Thymus (tissue), 11 donors: Measurements from ENCODE around the gene ANKS1B. TPM values are rescaled to one million over a fixed set of nuclear protein-coding genes. Genes with fewer than 3 reads are reported as not detected.

Experiments
- DNase-seq, 9 donors: peaks; one replicate each; pipeline ENCODE4 v3.0.0-alpha.2; 2013; ENCODE audit warnings: low spot score in 9 of 9, low read depth in 6 of 9, missing footprints in 1 of 9
- H3K27ac ChIP-seq, 2 donors: one replicate each; pipeline ENCODE4 v1.5.1; 2013; ENCODE audit warnings: control low read depth in 1 of 2, low read depth in 1 of 2, low read length in 1 of 2, mild to moderate bottlenecking in 1 of 2, moderate library complexity in 1 of 2
- H3K27me3 ChIP-seq, 2 donors: one replicate each; pipeline ENCODE4 v1.5.1; 2013; ENCODE audit warnings: low read length in 1 of 2; ENCODE audit not compliant: control insufficient read depth in 2 of 2, insufficient read depth in 1 of 2
- H3K36me3 ChIP-seq, 2 donors: one replicate each; pipeline ENCODE4 v1.5.1; 2013; ENCODE audit warnings: low read length in 1 of 2, mild to moderate bottlenecking in 1 of 2, moderate library complexity in 1 of 2; ENCODE audit not compliant: control insufficient read depth in 2 of 2, insufficient read depth in 2 of 2
- H3K4me1 ChIP-seq, 2 donors: one replicate each; pipeline ENCODE4 v1.5.1; 2013; ENCODE audit warnings: low read length in 2 of 2; ENCODE audit not compliant: control insufficient read depth in 2 of 2, insufficient read depth in 2 of 2
- H3K4me3 ChIP-seq, 2 donors: one replicate each; pipeline ENCODE4 v1.5.1; 2013; ENCODE audit warnings: low read length in 2 of 2, control low read depth in 1 of 2, mild to moderate bottlenecking in 1 of 2
- H3K9me3 ChIP-seq, 2 donors: one replicate each; pipeline ENCODE4 v1.5.1; 2013; ENCODE audit warnings: low read length in 1 of 2, mild to moderate bottlenecking in 1 of 2; ENCODE audit not compliant: control insufficient read depth in 2 of 2, insufficient read depth in 1 of 2
- WGBS: extraction: QIAGEN DNeasy Blood & Tissue Kit; methylation state at CpG from one replicate; pipeline ENCODE4 v1.1.7; 2013; 5-methylcytosine and 5-hydroxymethylcytosine counted together
- polyA plus RNA-seq: library from polyadenylated mRNA; stranded (reverse); fragments of 200-250 nt; gene quantifications from one replicate; pipeline ENCODE4 v1.2.3, GENCODE V29; 2013
- total RNA-seq: library from RNA; stranded (reverse); fragments of 120-200 nt; gene quantifications from one replicate; pipeline ENCODE4 v1.2.4, GENCODE V29; 2013
- donor health status: healthy.

ANKS1B gene
- total and polyA plus RNA-seq, 2 donors = 3.5 to 4.9 TPM

DNA sequence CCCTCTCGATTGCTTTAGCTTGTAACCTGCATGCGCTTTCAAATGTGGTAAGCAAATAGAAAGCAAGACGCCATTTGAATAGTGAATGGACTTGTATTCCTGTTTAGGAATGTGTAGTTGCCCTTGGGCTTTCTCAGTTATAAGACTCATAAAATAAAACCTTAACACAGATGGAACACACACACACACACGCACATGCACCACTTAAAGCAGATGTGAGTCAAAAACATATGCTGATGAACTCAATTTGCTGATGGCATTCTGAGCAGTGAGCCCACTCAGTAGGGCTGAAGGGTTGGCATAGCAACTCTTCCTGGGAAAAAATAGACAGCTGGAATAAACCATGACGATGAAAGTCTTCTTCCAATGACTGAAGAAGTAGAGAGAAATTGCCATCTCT is 979.1 kb downstream of the ANKS1B start:
- no peaks in the 10 kb centered on the region for H3K4me1 ChIP-seq
- 91% methylated on average over 5 of the region's 5 CpGs for WGBS
- DNase-seq = no peak
- H3K27me3 ChIP-seq = no peaks in the 10 kb centered on the region
- H3K4me3 ChIP-seq = no peak overlapping the region
- H3K9me3 ChIP-seq = no peaks in the 10 kb centered on the region
- H3K27ac ChIP-seq = no peak overlapping the region
- no peaks in the 10 kb centered on the region for H3K36me3 ChIP-seq

DNA sequence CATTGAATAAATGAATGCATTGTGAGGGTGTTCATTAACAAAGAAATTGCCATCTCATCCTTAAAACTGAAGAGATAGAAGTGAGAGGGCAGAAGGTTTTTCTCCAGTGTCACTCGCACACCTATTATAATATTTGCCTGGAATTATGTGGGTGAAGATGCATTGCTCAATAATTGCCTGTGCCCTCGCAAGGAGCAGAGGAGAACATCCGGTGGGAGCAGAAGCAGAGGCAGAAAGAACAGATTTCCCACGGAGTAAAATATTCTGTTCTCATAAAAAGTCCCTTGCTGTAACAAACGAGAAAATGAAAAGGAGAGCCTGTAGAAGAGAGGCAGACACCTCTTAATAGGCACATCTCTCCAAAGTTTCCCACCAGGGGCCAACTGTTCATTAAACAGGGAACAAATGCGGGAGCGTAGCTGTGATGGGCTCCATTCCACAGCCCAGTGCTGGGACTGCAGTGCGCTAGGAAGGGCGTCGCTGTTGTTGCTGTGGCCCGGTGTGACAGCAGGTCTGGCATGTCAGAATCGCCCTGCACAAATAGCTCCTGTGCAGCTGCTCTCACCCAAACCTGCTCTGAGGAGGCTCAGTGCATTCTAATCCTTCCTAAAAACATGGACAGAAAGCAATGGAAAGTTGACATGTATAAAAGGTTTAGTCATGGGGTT is 979.8 kb downstream of the ANKS1B start:
- Histone ChIP-seq H3K36me3 (no peaks in the 10 kb centered on the region), H3K27me3 (no peaks in the 10 kb centered on the region), H3K27ac (no peak overlapping the region), H3K9me3 (no peaks in the 10 kb centered on the region), H3K4me1 (no peaks in the 10 kb centered on the region), H3K4me3 (no peak overlapping the region)
- 93% methylated on average over 12 of the region's 12 CpGs for WGBS
- no peak for DNase-seq

DNA sequence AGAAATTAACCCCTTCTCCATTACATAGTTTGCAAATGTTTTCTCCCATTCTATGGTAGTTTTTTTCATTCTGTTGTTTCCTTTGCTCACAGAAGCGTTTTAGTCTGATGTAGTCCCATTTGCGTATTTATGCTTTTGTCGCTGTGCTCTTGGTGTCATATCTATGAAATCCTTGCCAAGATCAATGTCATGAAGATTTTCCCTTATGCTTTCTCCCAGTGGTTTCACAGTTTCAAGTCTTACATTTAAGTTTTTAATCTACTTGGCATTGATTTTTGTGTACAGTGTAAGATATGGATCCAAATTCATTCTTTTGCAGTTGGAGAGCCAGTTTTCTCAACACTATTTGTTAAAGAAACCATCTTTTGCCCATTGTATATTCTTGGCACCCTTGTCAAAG is 982.0 kb downstream of the ANKS1B start:
- Histone ChIP-seq H3K4me1 (no peaks in the 10 kb centered on the region), H3K36me3 (no peaks in the 10 kb centered on the region), H3K27ac (no peak overlapping the region), H3K27me3 (no peaks in the 10 kb centered on the region), H3K4me3 (no peak overlapping the region), H3K9me3 (no peaks in the 10 kb centered on the region)
- 96% methylated on average over 3 of the region's 3 CpGs for WGBS
- no peak for DNase-seq

DNA sequence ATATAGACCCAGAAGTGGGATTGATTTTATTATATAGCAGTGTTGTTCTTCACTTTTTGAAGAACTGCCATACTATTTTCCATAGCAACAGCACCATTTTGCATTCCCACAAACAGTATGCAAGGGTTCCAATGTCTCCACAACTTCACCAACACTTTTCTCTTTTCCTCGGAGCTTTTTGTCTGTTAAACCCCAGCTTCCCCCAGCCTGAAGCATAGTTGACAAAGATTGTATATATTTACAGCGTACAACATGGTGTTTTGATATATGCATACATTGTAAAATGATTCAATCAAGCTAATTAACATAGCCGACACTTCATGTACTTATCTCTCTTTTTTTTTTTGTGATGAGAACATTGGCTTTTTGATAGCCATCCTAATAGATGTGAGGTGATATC is 982.6 kb downstream of the ANKS1B start:
- Histone ChIP-seq H3K9me3 (no peaks in the 10 kb centered on the region), H3K4me1 (no peaks in the 10 kb centered on the region), H3K36me3 (no peaks in the 10 kb centered on the region), H3K4me3 (no peak overlapping the region), H3K27me3 (no peaks in the 10 kb centered on the region), H3K27ac (no peak overlapping the region)
- 96% methylated on average over 3 of the region's 3 CpGs for WGBS
- DNase-seq = no peak

DNA sequence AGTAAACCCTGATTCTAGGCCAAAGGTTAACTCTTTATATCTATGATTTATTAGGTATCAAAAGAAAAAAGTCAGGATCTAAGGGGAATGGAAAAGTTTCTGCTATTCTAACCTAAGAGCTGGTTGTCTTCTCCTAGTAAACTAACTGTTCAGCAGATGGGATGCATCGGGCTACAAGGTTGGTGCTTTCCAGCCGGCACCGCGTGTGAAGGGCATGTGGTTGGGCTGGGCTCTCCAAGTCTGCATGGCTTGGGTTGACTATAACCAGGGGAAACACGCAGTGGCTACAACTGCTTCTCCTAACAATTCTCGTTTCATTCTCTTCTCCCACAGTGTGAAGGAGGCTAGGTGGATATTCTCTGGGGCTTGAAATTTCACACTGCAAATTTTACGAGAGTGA is 985.2 kb downstream of the ANKS1B start:
- H3K36me3 ChIP-seq = no peaks in the 10 kb centered on the region
- DNase-seq = no peak
- H3K4me3 ChIP-seq = no peak overlapping the region
- no peak overlapping the region for H3K27ac ChIP-seq
- H3K9me3 ChIP-seq = no peaks in the 10 kb centered on the region
- H3K4me1 ChIP-seq = no peaks in the 10 kb centered on the region
- H3K27me3 ChIP-seq = no peaks in the 10 kb centered on the region
- 90% methylated on average over 7 of the region's 7 CpGs for WGBS

DNA sequence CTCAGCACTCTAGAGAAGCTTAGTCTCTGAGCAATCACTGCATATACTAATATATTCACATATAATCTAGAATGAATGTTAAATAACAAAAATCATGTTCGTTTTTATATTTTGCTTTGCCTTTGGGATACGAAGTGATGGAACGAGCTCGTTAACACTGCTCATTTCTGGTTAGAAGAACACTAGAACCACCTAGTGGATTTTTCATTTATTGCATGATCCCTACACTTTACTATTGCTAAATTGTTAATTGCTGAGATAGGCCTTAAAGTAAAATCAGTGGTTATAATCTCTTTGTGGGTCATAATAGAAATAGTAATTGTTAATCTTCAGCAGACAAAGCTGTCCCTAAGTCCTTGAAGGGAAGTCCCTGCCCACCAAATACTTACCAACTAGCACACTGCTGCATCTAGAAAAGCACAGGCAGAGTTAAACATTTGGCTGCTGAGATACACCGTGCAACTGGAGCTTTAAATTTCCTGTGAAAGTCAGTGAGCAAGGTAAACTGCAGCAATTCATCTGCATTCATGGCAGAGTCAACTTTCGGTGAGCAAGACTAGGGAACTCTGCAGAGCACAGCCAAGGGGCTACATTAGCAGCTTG is 985.9 kb downstream of the ANKS1B start:
- no peaks in the 10 kb centered on the region for H3K27me3 ChIP-seq
- no peak overlapping the region for H3K4me3 ChIP-seq
- H3K4me1 ChIP-seq = no peaks in the 10 kb centered on the region
- no peaks in the 10 kb centered on the region for H3K36me3 ChIP-seq
- 31% methylated on average over 6 of the region's 6 CpGs for WGBS
- DNase-seq = peak in 4 of 9 donors; percentile 1 to 13 (median 2)
- H3K27ac ChIP-seq = no peak overlapping the region
- H3K9me3 ChIP-seq = no peaks in the 10 kb centered on the region

DNA sequence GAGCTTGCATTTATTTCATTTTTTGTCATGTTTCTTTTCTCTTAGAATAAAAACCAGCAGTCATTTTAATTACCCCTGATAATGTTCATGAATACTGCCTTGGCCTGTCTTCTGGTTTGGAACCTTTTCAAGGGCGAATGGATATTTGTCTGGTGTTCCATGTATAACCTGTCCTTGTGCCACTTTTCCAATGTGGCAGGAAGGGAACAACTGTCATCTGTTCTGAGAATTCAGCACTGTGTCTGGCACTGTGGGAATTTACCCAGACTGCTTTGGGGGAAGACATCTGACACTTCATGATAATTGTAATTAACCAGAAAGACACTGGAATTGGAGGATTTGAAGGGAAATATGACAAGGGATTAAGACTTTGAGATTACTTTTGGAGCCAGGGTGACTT is 986.8 kb downstream of the ANKS1B start:
- Histone ChIP-seq H3K4me1 (no peaks in the 10 kb centered on the region), H3K36me3 (no peaks in the 10 kb centered on the region), H3K27ac (no peak overlapping the region), H3K27me3 (no peaks in the 10 kb centered on the region), H3K4me3 (no peak overlapping the region), H3K9me3 (no peaks in the 10 kb centered on the region)
- 97% methylated on average over 1 of the region's 1 CpG for WGBS
- no peak for DNase-seq

DNA sequence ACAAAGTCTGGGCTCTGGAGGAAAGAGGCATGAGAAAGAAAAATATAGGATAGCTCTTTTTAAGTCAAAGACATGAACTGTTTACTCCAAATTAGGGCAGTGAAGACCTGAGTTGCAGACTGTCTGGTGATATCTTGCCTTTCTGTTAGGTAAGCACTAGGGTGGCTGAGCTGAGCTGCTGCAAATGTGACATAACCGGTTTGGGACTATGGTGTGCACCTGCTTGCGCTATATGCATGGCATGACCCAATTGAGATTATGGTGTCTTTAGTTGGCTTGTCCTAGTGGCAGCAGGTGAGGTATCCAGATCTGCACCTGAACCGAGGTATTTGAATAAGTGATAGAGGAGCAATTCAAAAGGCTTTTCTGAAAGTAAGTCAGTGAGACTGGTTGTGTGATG is 994.1 kb downstream of the ANKS1B start:
- H3K9me3 ChIP-seq = no peaks in the 10 kb centered on the region
- no peaks in the 10 kb centered on the region for H3K36me3 ChIP-seq
- no peaks in the 10 kb centered on the region for H3K27me3 ChIP-seq
- WGBS = 93% methylated on average over 3 of the region's 3 CpGs
- DNase-seq = no peak
- H3K4me3 ChIP-seq = no peak overlapping the region
- no peak overlapping the region for H3K27ac ChIP-seq
- H3K4me1 ChIP-seq = no peaks in the 10 kb centered on the region

DNA sequence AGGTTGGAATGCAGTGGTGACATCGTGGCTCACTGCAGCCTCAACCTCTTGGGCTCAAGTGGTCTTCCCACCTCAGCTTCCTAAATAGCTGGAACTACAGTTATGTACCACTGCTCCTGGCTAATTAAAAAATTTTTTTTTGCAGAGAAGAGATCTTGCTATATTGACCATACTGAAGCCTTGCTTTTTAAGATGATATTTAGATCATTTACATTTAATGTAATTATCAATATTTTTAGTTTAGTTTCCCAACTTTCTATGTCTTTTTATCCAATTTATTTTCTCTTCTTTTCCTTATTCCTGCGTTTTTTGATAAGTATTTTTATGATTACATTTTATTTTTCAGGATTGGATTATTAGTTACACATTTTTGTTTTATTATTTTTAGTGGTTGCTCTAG is 999.6 kb downstream of the ANKS1B start:
- Histone ChIP-seq H3K27me3 (no peaks in the 10 kb centered on the region), H3K4me1 (no peaks in the 10 kb centered on the region), H3K27ac (no peak overlapping the region), H3K9me3 (no peaks in the 10 kb centered on the region), H3K4me3 (no peak overlapping the region), H3K36me3 (no peaks in the 10 kb centered on the region)
- DNase-seq = no peak
- WGBS = 71% methylated on average over 2 of the region's 2 CpGs
